ENCODE measurements around the gene HECW1.
A peak's percentile ranks its signal among the peaks of the same experiment; 100 is the strongest.

The HECW1 gene

DNA sequence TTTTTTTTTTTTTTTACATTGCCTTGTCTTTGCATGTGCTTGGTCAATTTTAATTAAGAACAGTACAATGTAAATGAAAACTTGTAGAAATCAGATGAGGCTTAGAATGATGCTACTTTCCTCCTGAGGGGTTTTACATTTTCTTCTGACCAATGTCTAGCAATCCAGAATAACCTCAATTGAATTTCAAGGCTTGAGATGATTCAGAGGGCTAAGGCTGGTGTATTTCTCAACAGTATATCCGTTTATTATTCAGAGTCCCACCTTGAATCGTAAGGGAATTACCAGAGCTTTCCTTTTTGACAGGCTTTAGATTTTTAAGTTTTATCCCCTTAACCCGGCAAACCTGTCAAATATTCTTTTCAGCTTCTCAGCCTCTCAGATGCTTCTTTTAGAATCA, 239.2 kb downstream of the HECW1 start:
- TF ChIP-seq POLR2AphosphoS5 (IDR thresholded peaks at IDR 0.05; ENCODE audit: borderline replicate concordance, low read depth, low read length) (no peak), EZH2 (IDR thresholded peaks at IDR 0.05) (no peak), FOXP2 (optimal IDR thresholded peaks at IDR 0.05; ENCODE audit: control extremely low read depth, extremely low read length, insufficient read depth) (no peak)
- no peak overlapping the region for H3K27ac ChIP-seq
- H3K4me3 ChIP-seq: no peak overlapping the region
- H3K9me3 ChIP-seq (ENCODE audit: low read depth, low read length): peaks cover 4% of the 10 kb centered on the region; the same call in 1 of the 2 replicates
- no peaks in the 10 kb centered on the region for H3K36me3 ChIP-seq (ENCODE audit: insufficient read depth, low read length)
- H3K9ac ChIP-seq (ENCODE audit: insufficient read length): no peak overlapping the region
- no peak for DNase-seq (ENCODE audit: low read depth, low spot score)

DNA sequence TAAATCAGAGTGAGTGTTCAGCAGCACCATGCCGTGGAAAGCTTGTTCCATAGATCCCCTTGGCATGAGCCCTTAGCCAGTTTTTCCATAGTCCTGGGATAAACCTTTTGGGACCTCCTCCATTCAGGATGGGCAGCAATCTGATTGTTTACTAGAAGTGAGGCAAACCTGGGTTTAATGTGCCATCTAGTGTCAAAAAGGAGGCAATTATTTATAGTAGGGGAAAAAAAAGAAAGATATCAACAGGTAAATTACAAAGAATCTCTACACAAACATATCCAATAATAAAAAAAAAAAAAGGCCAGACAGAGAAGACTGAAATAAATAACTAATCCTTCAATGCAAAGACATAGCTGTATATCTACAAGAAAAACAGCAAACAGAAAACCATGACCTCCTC, 241.5 kb downstream of the HECW1 start:
- H3K36me3 ChIP-seq (ENCODE audit: insufficient read depth, low read length): no peaks in the 10 kb centered on the region
- no peak for DNase-seq (ENCODE audit: low read depth, low spot score)
- no peak for TF ChIP-seq EZH2 (IDR thresholded peaks at IDR 0.05)
- no peak for TF ChIP-seq POLR2AphosphoS5 (IDR thresholded peaks at IDR 0.05; ENCODE audit: borderline replicate concordance, low read depth, low read length)
- TF ChIP-seq FOXP2 (optimal IDR thresholded peaks at IDR 0.05; ENCODE audit: control extremely low read depth, extremely low read length, insufficient read depth): no peak
- no peak overlapping the region for H3K27ac ChIP-seq
- H3K9me3 ChIP-seq (ENCODE audit: low read depth, low read length): peaks cover 4% of the 10 kb centered on the region; the same call in 1 of the 2 replicates
- no peak overlapping the region for H3K4me3 ChIP-seq
- H3K9ac ChIP-seq (ENCODE audit: insufficient read length): no peak overlapping the region

DNA sequence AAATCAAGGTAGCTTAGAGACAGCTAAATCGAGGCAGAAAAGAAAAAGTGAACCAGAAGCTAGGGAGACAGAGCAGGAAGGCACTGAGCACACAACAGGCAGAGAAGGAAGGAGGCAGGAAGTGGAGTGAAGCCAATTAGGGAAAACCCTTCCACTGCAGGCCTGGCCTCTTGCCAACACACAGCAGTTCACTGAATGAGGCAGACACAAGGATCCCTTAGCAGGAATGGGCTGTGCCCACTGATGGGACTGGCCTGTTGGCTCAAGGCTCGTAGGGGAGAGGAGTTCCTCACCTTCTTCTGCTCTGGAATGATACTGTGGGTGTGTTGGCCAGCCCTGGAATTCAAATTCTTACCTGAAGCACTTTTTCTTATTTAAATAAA, 250.2 kb downstream of the HECW1 start:
- Histone ChIP-seq H3K4me3 (no peak overlapping the region), H3K36me3 (ENCODE audit: insufficient read depth, low read length) (no peaks in the 10 kb centered on the region), H3K27ac (no peak overlapping the region), H3K9ac (ENCODE audit: insufficient read length) (no peak overlapping the region), H3K9me3 (ENCODE audit: low read depth, low read length) (no peaks in the 10 kb centered on the region)
- TF ChIP-seq FOXP2 (optimal IDR thresholded peaks at IDR 0.05; ENCODE audit: control extremely low read depth, extremely low read length, insufficient read depth) (peak; percentile 39), POLR2AphosphoS5 (IDR thresholded peaks at IDR 0.05; ENCODE audit: borderline replicate concordance, low read depth, low read length) (no peak)
- DNase-seq (ENCODE audit: low read depth, low spot score): peak; percentile 63

DNA sequence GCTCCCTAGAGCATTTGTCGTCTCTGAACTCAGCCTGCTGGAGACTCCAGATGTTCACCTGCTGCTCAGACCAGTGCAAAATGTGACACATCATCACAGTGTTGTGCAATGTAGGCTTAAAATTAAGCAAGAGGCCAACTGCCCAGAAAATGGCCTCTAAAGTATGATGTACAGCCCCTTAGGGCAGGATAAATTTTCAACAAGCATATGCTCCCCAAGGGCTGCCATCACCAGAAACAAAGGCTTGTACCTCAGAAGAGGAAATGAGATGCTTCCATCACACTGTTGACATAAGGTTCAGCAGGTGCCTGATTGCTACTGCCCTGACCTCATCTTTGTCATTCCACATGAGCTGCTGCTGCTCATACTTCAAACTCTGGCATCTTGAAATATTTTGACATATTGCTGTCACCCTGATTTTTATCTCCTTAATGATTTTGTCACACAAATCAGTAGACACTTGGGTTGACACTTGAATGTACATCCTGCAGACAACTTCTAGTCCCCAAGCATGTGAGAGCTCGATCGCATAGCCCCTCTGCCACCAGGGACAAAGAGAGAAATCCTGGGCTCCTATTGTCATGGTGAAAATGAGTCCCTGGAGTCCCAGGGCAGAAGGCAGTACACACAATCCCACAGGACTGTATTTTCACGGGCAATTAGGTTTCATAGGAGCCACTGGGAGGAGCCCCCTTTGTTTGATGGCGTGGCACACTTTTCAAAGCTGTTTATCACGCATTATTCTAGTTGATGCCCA, 250.8 kb downstream of the HECW1 start:
- no peak for TF ChIP-seq FOXP2 (optimal IDR thresholded peaks at IDR 0.05; ENCODE audit: control extremely low read depth, extremely low read length, insufficient read depth)
- no peak for TF ChIP-seq POLR2AphosphoS5 (IDR thresholded peaks at IDR 0.05; ENCODE audit: borderline replicate concordance, low read depth, low read length)
- TF ChIP-seq EZH2 (IDR thresholded peaks at IDR 0.05): no peak
- Histone ChIP-seq H3K4me3 (no peak overlapping the region), H3K9ac (ENCODE audit: insufficient read length) (no peak overlapping the region), H3K9me3 (ENCODE audit: low read depth, low read length) (no peaks in the 10 kb centered on the region), H3K27ac (no peak overlapping the region), H3K36me3 (ENCODE audit: insufficient read depth, low read length) (no peaks in the 10 kb centered on the region)
- DNase-seq (ENCODE audit: low read depth, low spot score): no peak

DNA sequence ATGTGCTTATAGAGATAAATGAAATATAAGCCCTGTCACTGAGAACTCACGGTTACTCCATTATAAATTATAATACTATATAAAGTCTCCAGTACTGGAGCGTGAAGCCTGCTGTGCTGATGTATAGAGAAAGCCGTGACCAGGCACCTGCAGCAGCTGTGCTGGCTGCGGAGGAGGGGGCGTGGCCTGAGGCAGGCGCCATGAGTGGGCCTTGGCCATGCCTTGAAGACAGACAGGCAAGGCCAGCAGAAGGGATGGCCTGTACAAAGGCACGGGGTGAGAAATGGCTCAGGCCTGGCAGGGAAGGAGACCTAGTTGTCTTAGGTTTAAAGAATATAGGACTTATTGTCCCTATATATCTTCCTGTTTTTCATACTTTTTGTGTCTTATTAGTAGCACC, 251.9 kb downstream of the HECW1 start:
- no peak overlapping the region for H3K27ac ChIP-seq
- DNase-seq (ENCODE audit: low read depth, low spot score): no peak
- H3K9ac ChIP-seq (ENCODE audit: insufficient read length): no peak overlapping the region
- H3K4me3 ChIP-seq: no peak overlapping the region
- H3K9me3 ChIP-seq (ENCODE audit: low read depth, low read length): no peaks in the 10 kb centered on the region
- H3K36me3 ChIP-seq (ENCODE audit: insufficient read depth, low read length): no peaks in the 10 kb centered on the region
- TF ChIP-seq EZH2 (IDR thresholded peaks at IDR 0.05) (no peak), POLR2AphosphoS5 (IDR thresholded peaks at IDR 0.05; ENCODE audit: borderline replicate concordance, low read depth, low read length) (no peak), FOXP2 (optimal IDR thresholded peaks at IDR 0.05; ENCODE audit: control extremely low read depth, extremely low read length, insufficient read depth) (no peak)

DNA sequence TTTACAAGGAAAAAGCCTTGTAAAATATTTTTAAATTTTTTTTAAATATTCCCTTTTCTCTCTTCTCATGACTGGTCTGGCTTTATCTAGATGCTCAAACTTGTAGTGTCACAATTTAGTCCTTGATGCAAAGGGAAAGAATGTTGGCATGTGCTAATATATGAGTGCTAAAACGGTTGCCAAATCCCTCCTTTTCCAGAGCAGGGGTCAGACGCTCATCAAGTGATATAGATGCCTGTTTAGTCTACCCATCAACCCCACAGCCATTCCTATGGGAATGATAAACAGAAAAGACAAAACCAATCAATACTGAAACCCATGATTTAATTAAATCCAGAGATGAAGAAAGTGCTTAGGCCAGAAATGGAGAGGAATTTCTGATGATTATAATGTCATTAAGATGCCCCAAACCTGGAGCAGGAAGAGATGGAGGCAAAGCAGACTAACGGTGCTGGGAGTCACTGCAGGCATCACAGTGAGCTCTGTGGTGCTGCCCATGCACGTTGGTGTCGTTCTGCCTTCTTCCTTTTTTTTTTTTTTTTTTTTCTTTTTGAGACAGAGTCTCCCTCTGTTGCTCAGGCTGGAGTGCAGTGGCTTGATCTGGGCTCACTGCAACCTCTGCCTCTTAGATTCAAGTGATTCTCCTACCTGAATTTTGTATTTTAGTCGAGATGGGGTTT, 260.4 kb downstream of the HECW1 start:
- no peak for DNase-seq (ENCODE audit: low read depth, low spot score)

DNA sequence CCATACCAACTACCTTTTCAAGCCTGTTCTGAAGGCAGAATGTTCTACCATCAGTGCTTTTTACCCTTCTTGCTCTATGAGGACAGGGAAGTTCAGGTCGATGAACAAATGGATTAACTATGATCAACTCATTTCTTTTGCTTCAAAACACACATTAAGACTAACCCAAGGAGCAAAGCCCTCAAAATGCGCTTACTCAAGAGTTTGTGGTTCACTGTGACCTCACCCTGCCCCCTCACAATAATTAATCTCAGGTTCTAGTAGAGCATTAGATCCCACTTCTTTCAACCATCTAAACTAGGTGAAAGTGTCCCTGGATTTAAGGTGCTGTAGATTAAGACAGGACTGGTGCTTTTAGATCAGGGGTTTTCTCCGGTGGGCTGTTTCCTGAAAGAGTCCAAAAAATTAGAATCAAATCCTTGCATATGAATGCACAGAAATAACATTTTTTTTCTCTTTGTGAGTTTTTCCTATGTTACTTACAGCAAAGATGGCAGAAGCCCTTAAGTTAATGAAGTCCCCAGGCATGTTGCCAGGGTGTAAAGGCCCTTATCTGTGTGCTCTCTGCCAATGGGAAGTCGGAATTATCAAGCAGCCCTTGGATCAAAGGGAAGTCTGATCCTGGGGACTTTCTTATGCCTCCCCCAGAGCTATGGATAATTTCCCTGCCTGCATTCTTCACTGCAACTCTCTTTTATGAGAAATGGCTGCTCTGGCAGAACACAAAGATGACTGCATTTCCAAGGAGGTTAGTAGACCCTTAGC, 264.9 kb downstream of the HECW1 start:
- Histone ChIP-seq H3K9ac (ENCODE audit: insufficient read length) (no peak overlapping the region), H3K27ac (no peak overlapping the region), H3K4me3 (no peak overlapping the region), H3K9me3 (ENCODE audit: low read depth, low read length) (no peaks in the 10 kb centered on the region), H3K36me3 (ENCODE audit: insufficient read depth, low read length) (no peaks in the 10 kb centered on the region)
- TF ChIP-seq POLR2AphosphoS5 (IDR thresholded peaks at IDR 0.05; ENCODE audit: borderline replicate concordance, low read depth, low read length): no peak
- no peak for DNase-seq (ENCODE audit: low read depth, low spot score)

More for the DNA sequence above, 260.4 kb downstream of the HECW1 start:
- no peaks in the 10 kb centered on the region for H3K36me3 ChIP-seq (ENCODE audit: insufficient read depth, low read length)
- no peak overlapping the region for H3K4me3 ChIP-seq
- TF ChIP-seq POLR2AphosphoS5 (IDR thresholded peaks at IDR 0.05; ENCODE audit: borderline replicate concordance, low read depth, low read length) (no peak), FOXP2 (optimal IDR thresholded peaks at IDR 0.05; ENCODE audit: control extremely low read depth, extremely low read length, insufficient read depth) (no peak), EZH2 (IDR thresholded peaks at IDR 0.05) (no peak)
- H3K9me3 ChIP-seq (ENCODE audit: low read depth, low read length): no peaks in the 10 kb centered on the region
- H3K27ac ChIP-seq: no peak overlapping the region
- H3K9ac ChIP-seq (ENCODE audit: insufficient read length): no peak overlapping the region

DNA sequence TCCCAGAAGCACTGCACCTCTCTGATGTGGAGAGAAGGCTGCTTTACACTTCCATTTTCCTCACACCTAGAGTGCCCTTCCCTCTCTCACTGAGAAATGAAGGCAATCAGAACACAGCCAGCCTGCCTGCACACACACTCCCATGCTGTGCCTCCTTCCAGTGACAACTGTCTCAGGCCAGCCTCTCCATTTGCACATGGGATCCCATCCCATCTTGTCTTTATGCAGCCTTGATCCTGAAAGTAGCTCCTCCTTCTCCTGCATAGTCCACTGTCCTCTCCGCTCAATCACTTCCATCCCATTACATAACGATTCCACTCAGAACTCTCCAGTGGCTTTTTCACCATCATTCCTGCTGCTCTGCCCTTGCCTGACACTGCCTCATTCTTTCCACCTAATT, 266.8 kb downstream of the HECW1 start:
- Histone ChIP-seq H3K4me3 (no peak overlapping the region), H3K27ac (no peak overlapping the region), H3K9ac (ENCODE audit: insufficient read length) (no peak overlapping the region), H3K9me3 (ENCODE audit: low read depth, low read length) (no peaks in the 10 kb centered on the region), H3K36me3 (ENCODE audit: insufficient read depth, low read length) (no peaks in the 10 kb centered on the region)
- DNase-seq (ENCODE audit: low read depth, low spot score): no peak
- TF ChIP-seq FOXP2 (optimal IDR thresholded peaks at IDR 0.05; ENCODE audit: control extremely low read depth, extremely low read length, insufficient read depth) (no peak), POLR2AphosphoS5 (IDR thresholded peaks at IDR 0.05; ENCODE audit: borderline replicate concordance, low read depth, low read length) (no peak), EZH2 (IDR thresholded peaks at IDR 0.05) (no peak)

All from SK-N-MC (cell line).